ENCODE results near the gene MOXD1.

MOXD1 gene

GRCh38 chr6:132414761-132415160, 13.5 kb upstream of the MOXD1 start:
- DNase-seq (ENCODE audit: insufficient read length, low spot score) (no peak), FAIRE-seq (no peak)
- TF ChIP-seq POLR2A (IDR thresholded peaks at IDR 0.05; ENCODE audit: low read depth, low read length) (no peak), TAF1 (IDR thresholded peaks at IDR 0.05; ENCODE audit: low read depth, low read length) (no peak), POLR2AphosphoS5 (IDR thresholded peaks at IDR 0.05; ENCODE audit: low read depth, low read length) (no peak), PAX5 (IDR thresholded peaks at IDR 0.05; ENCODE audit: insufficient read depth, low read length, severe bottlenecking) (no peak), SPI1 (IDR thresholded peaks at IDR 0.05; ENCODE audit: low read depth, low read length) (no peak), POU2F2 (IDR thresholded peaks at IDR 0.05; ENCODE audit: low read depth, low read length) (no peak)

GRCh38 chr6:132414322-132414721, 13.0 kb upstream of the MOXD1 start:
- FAIRE-seq (no peak), DNase-seq (ENCODE audit: insufficient read length, low spot score) (no peak)
- no peak for TF ChIP-seq POLR2AphosphoS5 (IDR thresholded peaks at IDR 0.05; ENCODE audit: low read depth, low read length)
- no peak for TF ChIP-seq POU2F2 (IDR thresholded peaks at IDR 0.05; ENCODE audit: low read depth, low read length)
- no peak for TF ChIP-seq PAX5 (IDR thresholded peaks at IDR 0.05; ENCODE audit: insufficient read depth, low read length, severe bottlenecking)
- no peak for TF ChIP-seq POLR2A (IDR thresholded peaks at IDR 0.05; ENCODE audit: low read depth, low read length)
- TF ChIP-seq SPI1 (IDR thresholded peaks at IDR 0.05; ENCODE audit: low read depth, low read length): no peak
- no peak for TF ChIP-seq TAF1 (IDR thresholded peaks at IDR 0.05; ENCODE audit: low read depth, low read length)

DNA sequence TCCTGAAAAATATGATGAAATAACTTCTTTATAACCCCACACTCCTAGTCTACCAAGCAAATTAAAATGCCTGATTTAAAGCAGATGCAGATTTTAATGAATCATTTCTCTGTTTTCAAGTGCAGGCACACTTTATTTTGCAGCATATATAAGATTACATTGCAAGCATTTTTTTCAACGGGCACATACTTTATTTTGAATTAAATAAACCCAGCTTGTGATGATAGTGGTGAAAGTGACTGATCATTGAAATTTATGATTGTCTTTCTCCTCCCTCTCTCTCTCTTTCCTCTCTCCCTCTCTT, 12.2 kb upstream of the MOXD1 start:
- no peak for FAIRE-seq
- TF ChIP-seq POU2F2 (IDR thresholded peaks at IDR 0.05; ENCODE audit: low read depth, low read length) (no peak), POLR2AphosphoS5 (IDR thresholded peaks at IDR 0.05; ENCODE audit: low read depth, low read length) (no peak), SPI1 (IDR thresholded peaks at IDR 0.05; ENCODE audit: low read depth, low read length) (no peak), TAF1 (IDR thresholded peaks at IDR 0.05; ENCODE audit: low read depth, low read length) (no peak), PAX5 (IDR thresholded peaks at IDR 0.05; ENCODE audit: insufficient read depth, low read length, severe bottlenecking) (no peak), POLR2A (IDR thresholded peaks at IDR 0.05; ENCODE audit: low read depth, low read length) (no peak)
- DNase-seq (ENCODE audit: insufficient read length, low spot score): no peak

- DNase-seq (ENCODE audit: insufficient read length, low spot score): no peak
- no peak for TF ChIP-seq POU2F2 (IDR thresholded peaks at IDR 0.05; ENCODE audit: low read depth, low read length)
- no peak for TF ChIP-seq SPI1 (IDR thresholded peaks at IDR 0.05; ENCODE audit: low read depth, low read length)
- FAIRE-seq: no peak
Observed at GRCh38 chr6:132412656-132413498, 11.6 kb upstream of the MOXD1 start.

DNA sequence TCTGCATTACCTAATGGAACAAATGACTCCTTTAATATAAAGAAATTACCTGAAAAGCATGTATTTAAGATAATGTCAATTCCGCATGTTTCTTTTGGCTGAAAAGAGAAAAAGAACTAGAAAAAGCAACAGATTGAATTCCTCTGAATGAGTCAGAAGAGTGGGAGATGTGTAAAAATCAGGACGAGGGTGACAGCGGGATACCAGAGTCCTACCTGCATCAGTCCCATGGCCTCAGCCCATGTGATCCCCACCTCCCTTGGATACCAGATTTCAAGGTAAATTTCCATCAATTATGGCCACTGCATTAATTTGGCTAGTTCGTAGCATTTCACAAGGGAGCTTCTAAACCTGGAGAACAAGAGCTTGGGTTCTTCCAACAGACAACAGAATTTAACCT, 10.0 kb upstream of the MOXD1 start:
- no peak for TF ChIP-seq POU2F2 (IDR thresholded peaks at IDR 0.05; ENCODE audit: low read depth, low read length)
- no peak for TF ChIP-seq POLR2AphosphoS5 (IDR thresholded peaks at IDR 0.05; ENCODE audit: low read depth, low read length)
- no peak for TF ChIP-seq PAX5 (IDR thresholded peaks at IDR 0.05; ENCODE audit: insufficient read depth, low read length, severe bottlenecking)
- no peak for TF ChIP-seq TAF1 (IDR thresholded peaks at IDR 0.05; ENCODE audit: low read depth, low read length)
- no peak for TF ChIP-seq SPI1 (IDR thresholded peaks at IDR 0.05; ENCODE audit: low read depth, low read length)
- TF ChIP-seq POLR2A (IDR thresholded peaks at IDR 0.05; ENCODE audit: low read depth, low read length): no peak
- FAIRE-seq: no peak
- no peak for DNase-seq (ENCODE audit: insufficient read length, low spot score)

GRCh38 chr6:132410830-132411229, 9.6 kb upstream of the MOXD1 start:
- TF ChIP-seq SPI1 (IDR thresholded peaks at IDR 0.05; ENCODE audit: low read depth, low read length) (peak; percentile 60), TAF1 (IDR thresholded peaks at IDR 0.05; ENCODE audit: low read depth, low read length) (no peak), POLR2A (IDR thresholded peaks at IDR 0.05; ENCODE audit: low read depth, low read length) (no peak)
- DNase-seq (ENCODE audit: insufficient read length, low spot score) (no peak), FAIRE-seq (no peak)

GRCh38 chr6:132405143-132405915, 4.1 kb upstream of the MOXD1 start:
- peak; percentile 45 for FAIRE-seq

GRCh38 chr6:132404736-132405135, 3.5 kb upstream of the MOXD1 start:
- FAIRE-seq (peak; percentile 5), DNase-seq (ENCODE audit: insufficient read length, low spot score) (no peak)
- no peak for TF ChIP-seq PAX5 (IDR thresholded peaks at IDR 0.05; ENCODE audit: insufficient read depth, low read length, severe bottlenecking)
- TF ChIP-seq TAF1 (IDR thresholded peaks at IDR 0.05; ENCODE audit: low read depth, low read length): no peak
- no peak for TF ChIP-seq POLR2A (IDR thresholded peaks at IDR 0.05; ENCODE audit: low read depth, low read length)
- TF ChIP-seq POU2F2 (IDR thresholded peaks at IDR 0.05; ENCODE audit: low read depth, low read length): no peak
- no peak for TF ChIP-seq SPI1 (IDR thresholded peaks at IDR 0.05; ENCODE audit: low read depth, low read length)
- no peak for TF ChIP-seq POLR2AphosphoS5 (IDR thresholded peaks at IDR 0.05; ENCODE audit: low read depth, low read length)

More at GRCh38 chr6:132405143-132405915, 4.1 kb upstream of the MOXD1 start:
- TF ChIP-seq SPI1 (IDR thresholded peaks at IDR 0.05; ENCODE audit: low read depth, low read length) (0 out of 2 replicates have a peak, but pooled peaks have one; percentile 47), PAX5 (IDR thresholded peaks at IDR 0.05; ENCODE audit: insufficient read depth, low read length, severe bottlenecking) (no peak), TAF1 (IDR thresholded peaks at IDR 0.05; ENCODE audit: low read depth, low read length) (no peak)
- no peak for DNase-seq (ENCODE audit: insufficient read length, low spot score)

DNA sequence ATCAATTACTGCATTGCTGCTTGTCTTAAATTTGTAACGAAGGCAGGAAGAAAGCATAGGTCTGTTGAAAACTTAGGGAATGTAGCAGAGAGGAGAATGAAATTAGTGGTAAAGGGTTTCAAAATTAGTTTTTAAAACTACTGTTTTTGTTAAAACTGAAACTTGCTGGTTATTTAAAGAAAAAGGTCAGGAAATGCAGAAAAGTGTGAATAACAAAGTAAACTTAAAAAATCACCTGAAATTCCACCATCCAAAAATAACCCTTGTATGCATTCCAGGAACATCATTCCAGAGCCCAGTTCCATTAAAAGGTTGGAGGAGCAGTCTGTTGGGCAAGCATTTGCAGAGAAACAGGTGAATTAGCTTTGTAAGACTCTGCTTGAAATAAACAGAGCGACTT, 3.1 kb upstream of the MOXD1 start:
- FAIRE-seq: no peak
- TF ChIP-seq TAF1 (IDR thresholded peaks at IDR 0.05; ENCODE audit: low read depth, low read length) (no peak), POLR2AphosphoS5 (IDR thresholded peaks at IDR 0.05; ENCODE audit: low read depth, low read length) (no peak), POU2F2 (IDR thresholded peaks at IDR 0.05; ENCODE audit: low read depth, low read length) (no peak), POLR2A (IDR thresholded peaks at IDR 0.05; ENCODE audit: low read depth, low read length) (no peak), SPI1 (IDR thresholded peaks at IDR 0.05; ENCODE audit: low read depth, low read length) (no peak), PAX5 (IDR thresholded peaks at IDR 0.05; ENCODE audit: insufficient read depth, low read length, severe bottlenecking) (no peak)
- no peak for DNase-seq (ENCODE audit: insufficient read length, low spot score)
